IMR-90 (cell line): ENCODE results near the gene EFCAB5. TPM values are rescaled to one million over a fixed set of nuclear protein-coding genes. Genes with fewer than 3 reads are reported as not detected.

Experiments used
- ATAC-seq: fragments of 200-7000 bp; cut with Tn5 transposase; 2 replicates; pipeline ENCODE4 v1.9.1; 2020; ENCODE audit warnings: low read depth, mild to moderate bottlenecking, moderate library complexity
- BruUV-seq: library from RNA; stranded (reverse); fragments of 400-500 nt; replicated peaks from 2 replicates; lab custom pipeline; 2021; lab: Mats Ljungman, UMichigan
- CTCF ChIA-PET: fragments of 300-600 bp; formaldehyde crosslinking; extraction: SDS; loops from one replicate; lab custom pipeline; 2021; ENCODE audit warnings: antibody characterized with exemption; lab: Yijun Ruan, JAX
- POLR2A ChIA-PET: fragments of 300-600 bp; sonication (Branson Sonifier 250); formaldehyde crosslinking; loops from one replicate; lab custom pipeline; 2022; ENCODE audit warnings: antibody characterized with exemption; ENCODE audit not compliant: unreplicated experiment; lab: Charles Lee
- DNase-seq: peaks from one replicate; pipeline ENCODE4 v3.0.0; 2013
- H2AFZ ChIP-seq: replicated peaks from 2 replicates; pipeline ENCODE3; 2013; ENCODE audit warnings: low read length, mild to moderate bottlenecking; ENCODE audit not compliant: poor library complexity
- H2AK5ac ChIP-seq: 2 replicates; pipeline ENCODE4 v1.6.1; 2013; ENCODE audit warnings: low read depth, low read length, inconsistent platforms
- H2AK9ac ChIP-seq: replicated peaks from 2 replicates; pipeline ENCODE3; 2013; ENCODE audit warnings: mild to moderate bottlenecking, low read depth, low read length, moderate library complexity; ENCODE audit not compliant: poor library complexity
- H2BK120ac ChIP-seq: 2 replicates; pipeline ENCODE4 v1.6.1; 2013; ENCODE audit warnings: low read depth, low read length, inconsistent platforms
- H2BK15ac ChIP-seq: 3 replicates; pipeline ENCODE4 v1.6.1; 2013; ENCODE audit warnings: low read depth, low read length, inconsistent platforms
- H2BK20ac ChIP-seq: 2 replicates; pipeline ENCODE4 v1.6.1; 2013; ENCODE audit warnings: low read depth, mild to moderate bottlenecking, inconsistent platforms, low read length, moderate library complexity
- H2BK5ac ChIP-seq: 2 replicates; pipeline ENCODE4 v1.6.1; 2013; ENCODE audit warnings: mild to moderate bottlenecking, low read depth, low read length, inconsistent platforms; ENCODE audit not compliant: poor library complexity, severe bottlenecking
- H3K14ac ChIP-seq: replicated peaks from 2 replicates; pipeline ENCODE4 v1.6.1; 2013; ENCODE audit warnings: low read depth, low read length, inconsistent platforms
- H3K18ac ChIP-seq: 2 replicates; pipeline ENCODE4 v1.6.1; 2013; ENCODE audit warnings: low read depth, low read length, control low read depth
- H3K23ac ChIP-seq: 2 replicates; pipeline ENCODE4 v1.6.1; 2013; ENCODE audit warnings: low read depth, low read length, inconsistent platforms
- H3K27ac ChIP-seq: 2 replicates; pipeline ENCODE4 v1.5.1; 2013; ENCODE audit warnings: mild to moderate bottlenecking, control low read depth, low read length; ENCODE audit not compliant: insufficient read depth
- H3K27me3 ChIP-seq: 2 replicates; pipeline ENCODE4 v1.6.1; 2013; ENCODE audit warnings: low read length; ENCODE audit not compliant: control insufficient read depth, insufficient read depth
- H3K36me3 ChIP-seq: 2 replicates; pipeline ENCODE4 v1.6.1; 2013; ENCODE audit warnings: low read length, mixed read lengths; ENCODE audit not compliant: control insufficient read depth, insufficient read depth
- H3K4ac ChIP-seq: 2 replicates; pipeline ENCODE4 v1.6.1; 2013; ENCODE audit warnings: low read depth, low read length, inconsistent platforms
- H3K4me1 ChIP-seq: 2 replicates; pipeline ENCODE4 v1.6.1; 2013; ENCODE audit warnings: low read length, mixed read lengths; ENCODE audit not compliant: control insufficient read depth, insufficient read depth
- H3K4me2 ChIP-seq: 2 replicates; pipeline ENCODE4 v1.6.1; 2013; ENCODE audit warnings: low read depth, mild to moderate bottlenecking, control low read depth, low read length, moderate library complexity
- H3K4me3 ChIP-seq: 2 replicates; pipeline ENCODE4 v1.5.1; 2013; ENCODE audit warnings: low read depth, mild to moderate bottlenecking, control low read depth, low read length, moderate library complexity; ENCODE audit not compliant: insufficient read depth
- H3K56ac ChIP-seq: 2 replicates; pipeline ENCODE4 v1.6.1; 2013; ENCODE audit warnings: low read length, inconsistent platforms; ENCODE audit not compliant: insufficient read depth; ENCODE audit errors: extremely low read depth
- H3K79me1 ChIP-seq, 2 experiments: 2 replicates each; pipeline ENCODE4 v1.6.1; 2013; ENCODE audit warnings: low read length in 2 of 2, inconsistent platforms in 1 of 2, low read depth in 1 of 2
- H3K9ac ChIP-seq: 2 replicates; pipeline ENCODE4 v1.6.1; 2013; ENCODE audit warnings: low read depth, low read length, control low read depth
- H3K9me1 ChIP-seq: 2 replicates; pipeline ENCODE4 v1.6.1; 2013; ENCODE audit warnings: low read length, inconsistent platforms; ENCODE audit not compliant: insufficient read depth
- H3K9me3 ChIP-seq: 2 replicates; pipeline ENCODE4 v1.6.1; 2013; ENCODE audit warnings: low read length; ENCODE audit not compliant: control insufficient read depth, insufficient read depth
- H4K20me1 ChIP-seq: 2 replicates; pipeline ENCODE4 v1.6.1; 2013; ENCODE audit warnings: low read length, inconsistent platforms; ENCODE audit not compliant: insufficient read depth
- H4K5ac ChIP-seq: 2 replicates; pipeline ENCODE4 v1.6.1; 2013; ENCODE audit warnings: mild to moderate bottlenecking, low read depth, low read length, control low read depth
- H4K8ac ChIP-seq, 2 experiments: 2 replicates each; pipeline ENCODE4 v1.6.1; 2013; ENCODE audit warnings: low read depth in 2 of 2, low read length in 2 of 2, control low read depth in 1 of 2, inconsistent platforms in 1 of 2
- H4K91ac ChIP-seq: 2 replicates; pipeline ENCODE4 v1.6.1; 2013; ENCODE audit warnings: low read depth, low read length, inconsistent platforms; ENCODE audit not compliant: insufficient read depth
- BHLHE40 ChIP-seq: fragments of 150-350 bp; IDR thresholded peaks from 2 replicates; pipeline ENCODE4 v1.6.1; 2016; ENCODE audit warnings: mild to moderate bottlenecking, low read depth, low read length
- CHD1 ChIP-seq: IDR thresholded peaks from 2 replicates; pipeline ENCODE4 v1.6.1; 2012; ENCODE audit warnings: low read depth, low read length, improper control_type of control experiment
- FOS ChIP-seq: fragments of 150-350 bp; IDR thresholded peaks from 2 replicates; pipeline ENCODE4 v1.6.1; 2016; ENCODE audit warnings: low read depth, low read length
- MAFK ChIP-seq: IDR thresholded peaks from 2 replicates; pipeline ENCODE4 v1.6.1; 2012; ENCODE audit warnings: low read depth, low read length, improper control_type of control experiment
- MAZ ChIP-seq: IDR thresholded peaks from 2 replicates; pipeline ENCODE4 v1.6.1; 2012; ENCODE audit warnings: low read depth, mild to moderate bottlenecking, low read length, improper control_type of control experiment, moderate library complexity, borderline replicate concordance
- MXI1 ChIP-seq: IDR thresholded peaks from 2 replicates; pipeline ENCODE4 v1.6.1; 2012; ENCODE audit warnings: low read depth, mild to moderate bottlenecking, low read length, moderate library complexity, borderline replicate concordance
- NFE2L2 ChIP-seq: fragments of 150-350 bp; IDR thresholded peaks from 2 replicates; pipeline ENCODE4 v1.6.1; 2016; ENCODE audit warnings: low read depth, mild to moderate bottlenecking, low read length
- POLR2A ChIP-seq: IDR thresholded peaks from 2 replicates; pipeline ENCODE4 v1.6.1; 2012; ENCODE audit warnings: mild to moderate bottlenecking, low read depth, low read length
- RAD21 ChIP-seq: IDR thresholded peaks from 2 replicates; pipeline ENCODE4 v1.6.1; 2012; ENCODE audit warnings: low read length, improper control_type of control experiment
- RCOR1 ChIP-seq: IDR thresholded peaks from 2 replicates; pipeline ENCODE4 v1.6.1; 2012; ENCODE audit warnings: mild to moderate bottlenecking, low read length, improper control_type of control experiment; ENCODE audit not compliant: insufficient replicate concordance
- RFX5 ChIP-seq: IDR thresholded peaks from 2 replicates; pipeline ENCODE4 v1.8.0; 2012; ENCODE audit warnings: low read depth, mild to moderate bottlenecking, low read length, moderate library complexity
- SMC3 ChIP-seq: fragments of 150-350 bp; IDR thresholded peaks from 2 replicates; pipeline ENCODE4 v1.6.1; 2016; ENCODE audit warnings: low read depth, mild to moderate bottlenecking, antibody characterized with exemption, low read length, moderate library complexity
- dilution Hi-C: fragments of 300-500 bp; cut with HindIII; formaldehyde crosslinking; loops from one replicate; pipeline ENCODE4 v1.14.3; 2018; ENCODE audit warnings: low sequenced_read_pairs; ENCODE audit not compliant: unreplicated experiment
- in situ Hi-C: fragments of 300-500 bp; cut with MboI; formaldehyde crosslinking; loops from 3 replicates; pipeline ENCODE4 v1.14.3; 2019; ENCODE audit warnings: low sequenced_read_pairs, inconsistent platforms, mixed read lengths
- intact Hi-C: fragments of 100-400 bp; cut with micrococcal nuclease; formaldehyde crosslinking; loops from 2 replicates; pipeline ENCODE4 v1.10.0; 2022
- polyA plus RNA-seq, 3 experiments: library from polyadenylated mRNA; depleted of rRNA; stranded (reverse); fragments of >200 nt; gene quantifications; 2 replicates each; pipeline ENCODE4 v1.2.3, GENCODE V29; 2012; ENCODE audit warnings: low replicate concordance in 1 of 3
- total RNA-seq: library from RNA; depleted of rRNA; stranded (reverse); fragments of >200 nt; gene quantifications from 2 replicates; pipeline ENCODE4 v1.2.3, GENCODE V29; 2012
- TF ChIP-seq, protein P1 (sequence below): conservative IDR thresholded peaks from 2 replicates; pipeline ENCODE4 v1.5.1; 2012; ENCODE audit warnings: mild to moderate bottlenecking, low read depth, low read length, improper control_type of control experiment
- TF ChIP-seq, protein P2 (sequence below): fragments of 150-350 bp; IDR thresholded peaks from 2 replicates; pipeline ENCODE4 v1.6.1; 2017; ENCODE audit warnings: mild to moderate bottlenecking, antibody characterized with exemption, low read length, low read depth
- TF ChIP-seq, protein P3 (sequence below): fragments of 150-350 bp; IDR thresholded peaks from 2 replicates; pipeline ENCODE4 v1.6.1; 2016; ENCODE audit warnings: low read depth, mild to moderate bottlenecking, low read length, moderate library complexity, borderline replicate concordance

Gene EFCAB5
- total and polyA plus RNA-seq, 2 of the 4 experiments (the other 2 are of a cell fraction) = 0.14 TPM; not detected in 1

DNA sequence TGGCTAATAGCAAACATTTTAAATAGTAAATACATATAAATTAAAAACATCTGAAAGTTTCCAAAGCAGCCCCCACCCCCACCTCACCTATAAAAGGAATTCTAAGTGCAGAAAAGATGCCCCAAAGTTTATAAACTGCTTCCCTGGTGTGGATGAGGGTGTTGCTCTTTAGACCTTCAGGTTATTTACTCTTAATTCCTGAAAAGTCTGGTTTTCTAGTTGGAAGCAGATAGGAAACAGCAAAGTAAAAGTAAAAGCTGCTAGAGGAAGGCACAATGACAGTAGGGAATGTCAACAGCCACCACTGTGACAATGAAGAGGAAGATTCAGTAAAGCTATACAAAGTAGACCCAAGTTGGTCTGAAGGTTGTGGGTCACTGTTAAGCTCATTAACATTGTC is 49.2 kb upstream of the EFCAB5 start:
- Histone ChIP-seq H3K9me3 (no peaks in the 10 kb centered on the region; the same call in 1 of the 2 replicates), H3K27ac (no peak overlapping the region), H3K9ac (no peak overlapping the region), H3K27me3 (no peaks in the 10 kb centered on the region), H4K20me1 (no peaks in the 10 kb centered on the region; the same call in 1 of the 2 replicates), H2AK9ac (no peak overlapping the region), H2BK20ac (no peak overlapping the region), H3K4me3 (no peak overlapping the region), H3K79me1 (peaks cover 25 to 51% of the 10 kb centered on the region in 2 experiments), H3K4me2 (no peak overlapping the region), H3K18ac (no peak overlapping the region), H3K14ac (no peak overlapping the region), H3K9me1 (no peaks in the 10 kb centered on the region; the same call in 1 of the 2 replicates), H2AFZ (no peak overlapping the region), H3K36me3 (no peaks in the 10 kb centered on the region), H3K4ac (no peak overlapping the region), H3K4me1 (no peaks in the 10 kb centered on the region), H4K8ac (no peak overlapping the region), H3K23ac (no peak overlapping the region), H2AK5ac (no peak overlapping the region), H3K56ac (no peak overlapping the region), H4K5ac (no peak overlapping the region), H2BK5ac (no peak overlapping the region), H2BK120ac (no peak overlapping the region), H2BK15ac (no peak overlapping the region), H4K91ac (no peak overlapping the region)
- TF ChIP-seq, protein P1, sequence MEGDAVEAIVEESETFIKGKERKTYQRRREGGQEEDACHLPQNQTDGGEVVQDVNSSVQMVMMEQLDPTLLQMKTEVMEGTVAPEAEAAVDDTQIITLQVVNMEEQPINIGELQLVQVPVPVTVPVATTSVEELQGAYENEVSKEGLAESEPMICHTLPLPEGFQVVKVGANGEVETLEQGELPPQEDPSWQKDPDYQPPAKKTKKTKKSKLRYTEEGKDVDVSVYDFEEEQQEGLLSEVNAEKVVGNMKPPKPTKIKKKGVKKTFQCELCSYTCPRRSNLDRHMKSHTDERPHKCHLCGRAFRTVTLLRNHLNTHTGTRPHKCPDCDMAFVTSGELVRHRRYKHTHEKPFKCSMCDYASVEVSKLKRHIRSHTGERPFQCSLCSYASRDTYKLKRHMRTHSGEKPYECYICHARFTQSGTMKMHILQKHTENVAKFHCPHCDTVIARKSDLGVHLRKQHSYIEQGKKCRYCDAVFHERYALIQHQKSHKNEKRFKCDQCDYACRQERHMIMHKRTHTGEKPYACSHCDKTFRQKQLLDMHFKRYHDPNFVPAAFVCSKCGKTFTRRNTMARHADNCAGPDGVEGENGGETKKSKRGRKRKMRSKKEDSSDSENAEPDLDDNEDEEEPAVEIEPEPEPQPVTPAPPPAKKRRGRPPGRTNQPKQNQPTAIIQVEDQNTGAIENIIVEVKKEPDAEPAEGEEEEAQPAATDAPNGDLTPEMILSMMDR = no peak
- TF ChIP-seq, protein P2, sequence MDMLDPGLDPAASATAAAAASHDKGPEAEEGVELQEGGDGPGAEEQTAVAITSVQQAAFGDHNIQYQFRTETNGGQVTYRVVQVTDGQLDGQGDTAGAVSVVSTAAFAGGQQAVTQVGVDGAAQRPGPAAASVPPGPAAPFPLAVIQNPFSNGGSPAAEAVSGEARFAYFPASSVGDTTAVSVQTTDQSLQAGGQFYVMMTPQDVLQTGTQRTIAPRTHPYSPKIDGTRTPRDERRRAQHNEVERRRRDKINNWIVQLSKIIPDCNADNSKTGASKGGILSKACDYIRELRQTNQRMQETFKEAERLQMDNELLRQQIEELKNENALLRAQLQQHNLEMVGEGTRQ = no peak
- TF ChIP-seq BHLHE40 (no peak), RAD21 (no peak), SMC3 (no peak), NFE2L2 (no peak), MXI1 (no peak), POLR2A (no peak), CHD1 (no peak), MAZ (no peak), FOS (no peak), MAFK (no peak), RCOR1 (no peak), RFX5 (no peak)
- TF ChIP-seq, protein P3, sequence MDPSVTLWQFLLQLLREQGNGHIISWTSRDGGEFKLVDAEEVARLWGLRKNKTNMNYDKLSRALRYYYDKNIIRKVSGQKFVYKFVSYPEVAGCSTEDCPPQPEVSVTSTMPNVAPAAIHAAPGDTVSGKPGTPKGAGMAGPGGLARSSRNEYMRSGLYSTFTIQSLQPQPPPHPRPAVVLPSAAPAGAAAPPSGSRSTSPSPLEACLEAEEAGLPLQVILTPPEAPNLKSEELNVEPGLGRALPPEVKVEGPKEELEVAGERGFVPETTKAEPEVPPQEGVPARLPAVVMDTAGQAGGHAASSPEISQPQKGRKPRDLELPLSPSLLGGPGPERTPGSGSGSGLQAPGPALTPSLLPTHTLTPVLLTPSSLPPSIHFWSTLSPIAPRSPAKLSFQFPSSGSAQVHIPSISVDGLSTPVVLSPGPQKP = no peak
- BruUV-seq = no TSS peak
- DNase-seq = no peak
- POLR2A ChIA-PET = no interaction called here
- intact Hi-C loops = no loop called here
- ATAC-seq = no peak
- CTCF ChIA-PET = no interaction called here
- dilution Hi-C loops = no loop called here
- in situ Hi-C loops = no loop called here
